Chondrocyte (in vitro differentiated cells): ENCODE measurements around the gene TMEM235. TPM values are rescaled to one million over a fixed set of nuclear protein-coding genes. Genes with fewer than 3 reads are reported as not detected.

Source experiments
- DNase-seq: peaks from one replicate; pipeline ENCODE4 v3.0.0; 2021; ENCODE audit warnings: mixed read lengths, low spot score
- H3K27ac Mint-ChIP-seq: one replicate; pipeline ENCODE4 v1.8.0; 2021; ENCODE audit warnings: mild to moderate bottlenecking, moderate library complexity, mixed read lengths; ENCODE audit not compliant: unreplicated experiment
- H3K27me3 Mint-ChIP-seq: 2 replicates; pipeline ENCODE4 v1.8.0; 2021; ENCODE audit warnings: low read depth, mixed read lengths
- H3K36me3 Mint-ChIP-seq: 2 replicates; pipeline ENCODE4 v1.8.0; 2021; ENCODE audit warnings: low read depth, mixed read lengths
- H3K4me1 Mint-ChIP-seq: 2 replicates; pipeline ENCODE4 v1.8.0; 2021; ENCODE audit warnings: low read depth, mild to moderate bottlenecking, mixed read lengths
- H3K4me3 Mint-ChIP-seq: one replicate; pipeline ENCODE4 v1.8.0; 2021; ENCODE audit warnings: mild to moderate bottlenecking, moderate library complexity, mixed read lengths; ENCODE audit not compliant: unreplicated experiment
- H3K9me3 Mint-ChIP-seq: 2 replicates; pipeline ENCODE4 v1.8.0; 2021; ENCODE audit warnings: low read depth, mixed read lengths
- CTCF ChIP-seq: fragments of 200-600 bp; sonication (generic); IDR thresholded peaks from 2 replicates; pipeline ENCODE4 v1.5.0; 2021; ENCODE audit warnings: antibody characterized with exemption, mild to moderate bottlenecking, moderate library complexity
- total RNA-seq: library from RNA; stranded (reverse); gene quantifications from 3 replicates; pipeline ENCODE4 v1.2.1, GENCODE V29; 2021

The TMEM235 gene
- total RNA-seq, 1 donor from 2014 or later = not detected

- TF ChIP-seq CTCF = no peak
- Mint-ChIP-seq H3K9me3 (no peaks in the 10 kb centered on the region), H3K36me3 (no peaks in the 10 kb centered on the region), H3K27me3 (no peaks in the 10 kb centered on the region), H3K4me3 (no peak overlapping the region), H3K27ac (no peak overlapping the region), H3K4me1 (peaks cover 15% of the 10 kb centered on the region)
- DNase-seq = no peak
Observed at GRCh38 chr17:78265121-78265520, 33.7 kb downstream of the TMEM235 start.

- no peak for DNase-seq
- no peaks in the 10 kb centered on the region for H3K27me3 Mint-ChIP-seq
- H3K36me3 Mint-ChIP-seq = no peaks in the 10 kb centered on the region
- TF ChIP-seq CTCF = no peak
- no peaks in the 10 kb centered on the region for H3K9me3 Mint-ChIP-seq
- H3K4me1 Mint-ChIP-seq = peaks cover 21% of the 10 kb centered on the region
- no peak overlapping the region for H3K4me3 Mint-ChIP-seq
- H3K27ac Mint-ChIP-seq = no peak overlapping the region
Observed at GRCh38 chr17:78266231-78266631, 34.8 kb downstream of the TMEM235 start.

DNA sequence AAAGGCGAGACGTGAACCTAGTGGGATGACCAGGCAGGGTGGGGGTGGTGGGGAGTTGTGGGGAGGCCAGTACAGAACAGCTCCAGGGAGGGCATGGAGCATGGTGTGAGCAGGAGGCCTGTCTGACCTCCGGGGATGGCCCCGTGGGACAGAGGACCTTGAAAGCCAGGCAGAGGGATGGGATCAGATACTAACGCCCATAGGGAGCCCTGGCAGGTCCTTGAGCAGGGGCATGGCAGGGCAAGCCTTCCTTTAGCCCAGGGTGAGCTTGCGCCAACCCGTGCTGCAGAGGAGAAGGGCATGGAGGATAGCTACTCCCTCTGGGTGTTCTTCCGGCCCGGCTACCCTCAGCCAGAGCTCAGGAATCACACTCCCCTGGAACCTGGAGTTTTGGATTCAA, 35.3 kb downstream of the TMEM235 start:
- DNase-seq = no peak
- no peaks in the 10 kb centered on the region for H3K27me3 Mint-ChIP-seq
- no peak overlapping the region for H3K27ac Mint-ChIP-seq
- no peak for TF ChIP-seq CTCF
- H3K9me3 Mint-ChIP-seq = no peaks in the 10 kb centered on the region
- H3K4me3 Mint-ChIP-seq = no peak overlapping the region
- H3K36me3 Mint-ChIP-seq = no peaks in the 10 kb centered on the region
- peaks cover 21% of the 10 kb centered on the region for H3K4me1 Mint-ChIP-seq

GRCh38 chr17:78267253-78268073, 36.0 kb downstream of the TMEM235 start:
- Mint-ChIP-seq H3K36me3 (no peaks in the 10 kb centered on the region), H3K27me3 (no peaks in the 10 kb centered on the region), H3K9me3 (no peaks in the 10 kb centered on the region), H3K4me1 (peaks cover 21% of the 10 kb centered on the region), H3K4me3 (no peak overlapping the region), H3K27ac (no peak overlapping the region)
- no peak for DNase-seq
- TF ChIP-seq CTCF = no peak

DNA sequence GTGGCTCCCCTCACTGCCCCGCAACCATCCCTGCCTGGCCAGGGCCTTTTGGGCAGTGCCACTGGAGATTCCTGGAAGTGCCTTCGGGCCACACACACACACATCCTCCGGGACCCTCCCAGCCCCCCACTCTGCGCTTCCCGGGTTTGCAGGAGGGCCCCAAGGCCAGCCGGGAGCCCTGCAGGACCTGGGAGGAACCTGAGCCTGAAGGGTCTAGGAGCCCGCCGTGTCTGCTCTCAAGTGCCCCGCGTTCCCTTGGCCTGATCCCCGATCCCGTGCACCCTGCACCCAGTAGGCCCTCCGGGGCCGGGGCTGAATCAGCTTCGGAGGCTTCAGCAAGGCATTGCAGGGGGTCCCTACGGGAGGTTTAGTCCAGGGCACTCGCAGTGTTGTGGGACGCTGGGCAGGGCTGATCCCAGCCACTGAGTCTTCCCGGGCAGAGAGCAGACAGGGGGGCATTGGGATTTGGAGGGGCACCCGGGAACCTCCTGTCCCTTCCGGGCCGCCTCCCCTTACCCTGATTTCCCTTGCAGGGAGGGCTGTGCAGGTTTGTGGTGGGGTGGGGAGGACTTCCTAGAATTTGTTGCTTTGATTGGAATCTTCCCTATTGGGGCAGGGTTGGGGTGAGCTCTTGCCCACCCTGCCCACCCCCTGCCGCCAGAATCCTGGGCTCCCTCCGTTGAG, 36.9 kb downstream of the TMEM235 start:
- Mint-ChIP-seq H3K9me3 (no peaks in the 10 kb centered on the region), H3K4me1 (peaks cover 21% of the 10 kb centered on the region), H3K27me3 (no peaks in the 10 kb centered on the region), H3K36me3 (no peaks in the 10 kb centered on the region), H3K27ac (no peak overlapping the region), H3K4me3 (no peak overlapping the region)
- no peak for TF ChIP-seq CTCF
- peak; percentile 82 for DNase-seq
